A549 (cell line): ENCODE results near the gene KIAA0825. TPM values are rescaled to one million over a fixed set of nuclear protein-coding genes. Genes with fewer than 3 reads are reported as not detected.

Experiments used
- ATAC-seq, 2 experiments: fragments of 200-7000 bp in 1 of 2; fragments of >200 bp in 1 of 2; cut with Nextera tagmentation in 1 of 2; cut with Tn5 transposase in 1 of 2; 3 replicates each; pipeline versions ENCODE4 v1.8.0 to v1.9.1; 2018 to 2020; ENCODE audit warnings: mild to moderate bottlenecking in 1 of 2, moderate library complexity in 1 of 2
- CTCF ChIA-PET: fragments of 300-600 bp; sonication (Branson Sonifier 250); formaldehyde crosslinking; extraction: SDS; loops from one replicate; lab custom pipeline; 2021; ENCODE audit warnings: antibody characterized with exemption, inconsistent platforms; lab: Yijun Ruan, JAX
- POLR2A ChIA-PET: fragments of 350-600 bp; formaldehyde crosslinking; extraction: SDS; loops from one replicate; lab custom pipeline; 2021; ENCODE audit warnings: antibody characterized with exemption, inconsistent platforms; lab: Yijun Ruan, JAX
- DNase-seq, 2 experiments: peaks; one replicate each; pipeline versions ENCODE4 v3.0.0 to v3.0.0-alpha.2; 2011 to 2016; ENCODE audit warnings: low read depth in 1 of 2, low spot score in 1 of 2
- FAIRE-seq: peaks from 2 replicates; lab custom pipeline; 2011; peaks lifted over from hg19 to GRCh38; lab: Jason Lieb, UNC
- H3K27ac ChIP-seq, 2 experiments: fragments of >200 bp; sonication (Bioruptor Twin); formaldehyde crosslinking; 3 replicates each; pipeline ENCODE4 v1.5.1; 2016 to 2017
- H3K4me1 ChIP-seq: fragments of >200 bp; sonication (Bioruptor Twin); formaldehyde crosslinking; 3 replicates; pipeline ENCODE4 v1.6.1; 2016
- H3K4me2 ChIP-seq: fragments of >200 bp; sonication (Bioruptor Twin); formaldehyde crosslinking; 3 replicates; pipeline ENCODE4 v1.6.1; 2016
- H3K4me3 ChIP-seq: fragments of >200 bp; sonication (Bioruptor Twin); formaldehyde crosslinking; 3 replicates; pipeline ENCODE4 v1.5.1; 2016
- H3K9me3 ChIP-seq: fragments of >200 bp; sonication (Bioruptor Twin); formaldehyde crosslinking; 3 replicates; pipeline ENCODE4 v1.6.1; 2016
- BCL3 ChIP-seq: fragments of >200 bp; sonication (Bioruptor Twin); formaldehyde crosslinking; IDR thresholded peaks from 3 replicates; pipeline ENCODE4 v1.6.1; 2016
- CEBPB ChIP-seq, 2 experiments: fragments of >200 bp in 1 of 2; sonication (Bioruptor Twin) in 1 of 2; formaldehyde crosslinking in 1 of 2; IDR thresholded peaks; 2 replicates each; pipeline ENCODE4 v1.6.1; 2012 to 2016
- CHD2 ChIP-seq: fragments of 150-350 bp; IDR thresholded peaks from 2 replicates; pipeline ENCODE4 v1.6.1; 2014; ENCODE audit warnings: low read length; ENCODE audit not compliant: partially characterized antibody
- E2F6 ChIP-seq: IDR thresholded peaks from 2 replicates; pipeline ENCODE4 v1.6.1; 2012; ENCODE audit warnings: low read depth, borderline replicate concordance
- EHMT2 ChIP-seq: fragments of 200-600 bp; sonication (generic); IDR thresholded peaks from 2 replicates; pipeline ENCODE4 v1.6.1; 2016; ENCODE audit warnings: antibody characterized with exemption, low read depth, mild to moderate bottlenecking, moderate library complexity
- FOSB ChIP-seq: fragments of 250-450 bp; sonication (Bioruptor Pico); IDR thresholded peaks from 2 replicates; pipeline ENCODE4 v1.5.0; 2020; ENCODE audit warnings: mild to moderate bottlenecking, moderate library complexity
- FOSL2 ChIP-seq, 2 experiments: fragments of 450-650 bp in 1 of 2; fragments of >200 bp in 1 of 2; sonication (Bioruptor Twin) in 1 of 2; formaldehyde crosslinking; IDR thresholded peaks; 2 replicates each; pipeline versions ENCODE4 v1.5.0 to v1.6.1; 2016 to 2020; ENCODE audit warnings: mild to moderate bottlenecking in 1 of 2, moderate library complexity in 1 of 2
- GATA3 ChIP-seq: IDR thresholded peaks from 2 replicates; pipeline ENCODE4 v1.6.1; 2012; ENCODE audit warnings: borderline replicate concordance
- HOXB13 ChIP-seq: fragments of 250-450 bp; sonication (Bioruptor Pico); IDR thresholded peaks from 2 replicates; pipeline ENCODE4 v1.5.0; 2020; ENCODE audit warnings: low read depth, mild to moderate bottlenecking, moderate library complexity
- HOXB5 ChIP-seq: fragments of 250-450 bp; sonication (Bioruptor Pico); IDR thresholded peaks from 2 replicates; pipeline ENCODE4 v1.5.0; 2020; ENCODE audit warnings: mild to moderate bottlenecking, moderate library complexity
- JUNB ChIP-seq: fragments of >200 bp; sonication (Bioruptor Twin); formaldehyde crosslinking; IDR thresholded peaks from 2 replicates; pipeline ENCODE4 v1.6.1; 2016
- MAZ ChIP-seq: fragments of 150-350 bp; IDR thresholded peaks from 2 replicates; pipeline ENCODE4 v1.6.1; 2014; ENCODE audit warnings: antibody characterized with exemption, low read depth, low read length, borderline replicate concordance
- NFE2L2 ChIP-seq: fragments of 150-350 bp; conservative IDR thresholded peaks from 2 replicates; pipeline ENCODE4 v1.6.1; 2014; ENCODE audit warnings: low read length
- NPAS2 ChIP-seq: fragments of 250-450 bp; sonication (Bioruptor Pico); IDR thresholded peaks from 2 replicates; pipeline ENCODE4 v1.8.0; 2022; ENCODE audit warnings: mild to moderate bottlenecking, moderate library complexity, borderline replicate concordance
- PBX3 ChIP-seq: IDR thresholded peaks from 2 replicates; pipeline ENCODE4 v1.6.1; 2012
- PHF8 ChIP-seq: fragments of 200-600 bp; sonication (generic); IDR thresholded peaks from 2 replicates; pipeline ENCODE4 v1.6.1; 2016; ENCODE audit warnings: low read depth, mild to moderate bottlenecking, antibody characterized with exemption, moderate library complexity, borderline replicate concordance
- POLR2AphosphoS2 ChIP-seq: conservative IDR thresholded peaks from 2 replicates; pipeline ENCODE4 v1.6.1; 2012; ENCODE audit warnings: low read length, improper control_type of control experiment, inconsistent platforms
- RARB ChIP-seq: fragments of 250-450 bp; sonication (Bioruptor Pico); IDR thresholded peaks from 2 replicates; pipeline ENCODE4 v1.8.0; 2021; ENCODE audit warnings: mild to moderate bottlenecking, moderate library complexity
- SREBF2 ChIP-seq: fragments of 450-650 bp; IDR thresholded peaks from 2 replicates; pipeline ENCODE4 v1.6.1; 2014; ENCODE audit warnings: mild to moderate bottlenecking, moderate library complexity
- TP53 ChIP-seq: fragments of 250-450 bp; sonication (Bioruptor Pico); IDR thresholded peaks from 2 replicates; pipeline ENCODE4 v1.5.0; 2021; ENCODE audit warnings: mild to moderate bottlenecking, moderate library complexity
- USF2 ChIP-seq: fragments of 450-650 bp; IDR thresholded peaks from 2 replicates; pipeline ENCODE4 v1.6.1; 2014; ENCODE audit warnings: antibody characterized with exemption
- ZC3H11A ChIP-seq: fragments of 450-650 bp; IDR thresholded peaks from 2 replicates; pipeline ENCODE4 v1.6.1; 2014; ENCODE audit warnings: antibody characterized with exemption, mild to moderate bottlenecking
- ZFP36 ChIP-seq: fragments of 450-650 bp; IDR thresholded peaks from 2 replicates; pipeline ENCODE4 v1.6.1; 2014; ENCODE audit warnings: borderline replicate concordance; ENCODE audit not compliant: partially characterized antibody
- WGBS: methylation state at CpG from one replicate; pipeline ENCODE4 v1.1.6; 2017; ENCODE audit errors: missing lambda C conversion rate; 5-methylcytosine and 5-hydroxymethylcytosine counted together
- polyA plus RNA-seq, 4 experiments: library from polyadenylated mRNA; depleted of rRNA in 3 of 4; stranded (reverse); fragments of >200 nt; fragmentation: RNase III in 1 of 4; extraction: RNeasy Plus Mini Kit Qiagen cat#74134 plus additional on column Dnase treatment in 1 of 4; gene quantifications; 2 replicates in 3 of 4; 3 replicates in 1 of 4; pipeline ENCODE4 v1.2.3, GENCODE V29; 2011 to 2017
- TF ChIP-seq, protein P1 (sequence below): IDR thresholded peaks from 2 replicates; pipeline ENCODE4 v1.6.1; 2012
- TF ChIP-seq, protein P2 (sequence below): fragments of >200 bp; sonication (Bioruptor Twin); formaldehyde crosslinking; IDR thresholded peaks from 2 replicates; pipeline ENCODE4 v1.6.1; 2016

The KIAA0825 gene
- polyA plus RNA-seq, 2 of the 4 experiments (the other 2 are of a cell fraction), result 0.57 to 0.80 TPM

GRCh38 chr5:94254214-94254613, 364.2 kb downstream of the KIAA0825 start (continued):
- TF ChIP-seq RARB (CRISPR knock-in tag), result no peak
- TF ChIP-seq HOXB13 (CRISPR knock-in tag), result no peak
- TF ChIP-seq, all 56 proteins: peak for 0

DNA sequence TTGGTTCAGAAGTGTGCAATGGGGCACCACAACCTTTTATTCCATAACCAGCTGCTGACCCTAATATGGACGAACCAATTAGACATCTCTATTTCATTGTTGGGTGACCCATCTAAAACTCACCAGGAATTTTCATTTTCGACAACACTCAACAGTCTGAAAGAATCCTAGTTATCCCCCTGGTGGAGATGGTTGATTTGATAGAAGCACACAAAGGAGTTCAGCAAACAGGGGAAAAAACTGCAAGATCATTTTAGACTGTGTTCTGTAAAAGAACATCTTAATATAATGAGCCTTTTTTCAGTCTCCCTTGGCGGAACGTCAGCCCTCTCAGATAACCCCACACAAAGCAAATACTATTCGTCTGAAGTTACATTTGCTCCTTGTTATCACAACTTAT, 367.4 kb downstream of the KIAA0825 start:
- POLR2A ChIA-PET, result no interaction called here
- Histone ChIP-seq H3K9me3 (no peaks in the 10 kb centered on the region), H3K4me1 (no peaks in the 10 kb centered on the region), H3K4me2 (no peak overlapping the region)
- FAIRE-seq (no peak), DNase-seq (no peak)
- CTCF ChIA-PET, result no interaction called here
- TF ChIP-seq NFE2L2 (no peak), JUNB (no peak), HOXB5 (CRISPR knock-in tag) (no peak), CEBPB (IDR thresholded peaks at IDR 0.05) (no peak), USF2 (no peak), PHF8 (no peak), E2F6 (no peak), ZC3H11A (no peak), RARB (CRISPR knock-in tag) (no peak), SREBF2 (no peak), GATA3 (no peak), TP53 (CRISPR knock-in tag) (no peak), CHD2 (no peak), FOSL2 (IDR thresholded peaks at IDR 0.05) (no peak), FOSL2 (CRISPR knock-in tag; IDR thresholded peaks at IDR 0.05) (no peak), ZFP36 (no peak), PBX3 (no peak), POLR2AphosphoS2 (no peak), NPAS2 (CRISPR knock-in tag) (no peak), EHMT2 (no peak)
- TF ChIP-seq, protein P1, sequence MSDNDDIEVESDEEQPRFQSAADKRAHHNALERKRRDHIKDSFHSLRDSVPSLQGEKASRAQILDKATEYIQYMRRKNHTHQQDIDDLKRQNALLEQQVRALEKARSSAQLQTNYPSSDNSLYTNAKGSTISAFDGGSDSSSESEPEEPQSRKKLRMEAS, result no peak
- TF ChIP-seq, all 56 proteins: peak for 0
- no peak overlapping the region for H3K4me3 ChIP-seq
- no peak for ATAC-seq
- 58% methylated on average over 5 of the region's 5 CpGs for WGBS
- no peak overlapping the region for H3K27ac ChIP-seq

GRCh38 chr5:94249430-94249829, 369.0 kb downstream of the KIAA0825 start:
- Histone ChIP-seq H3K4me3 (no peak overlapping the region), H3K9me3 (no peaks in the 10 kb centered on the region), H3K4me1 (no peaks in the 10 kb centered on the region), H3K4me2 (no peak overlapping the region), H3K27ac (no peak overlapping the region)
- no peak for DNase-seq
- 35% methylated on average over 2 of the region's 2 CpGs for WGBS
- ChIA-PET POLR2A (no interaction called here), CTCF (no interaction called here)
- TF ChIP-seq TP53 (CRISPR knock-in tag) (no peak), FOSB (CRISPR knock-in tag) (no peak), HOXB13 (CRISPR knock-in tag) (no peak), FOSL2 (IDR thresholded peaks at IDR 0.05) (no peak), FOSL2 (CRISPR knock-in tag; IDR thresholded peaks at IDR 0.05) (no peak), BCL3 (no peak), EHMT2 (no peak), CEBPB (IDR thresholded peaks at IDR 0.05) (no peak), NPAS2 (CRISPR knock-in tag) (no peak), HOXB5 (CRISPR knock-in tag) (no peak), ZC3H11A (no peak), MAZ (no peak)
- TF ChIP-seq, protein P2, sequence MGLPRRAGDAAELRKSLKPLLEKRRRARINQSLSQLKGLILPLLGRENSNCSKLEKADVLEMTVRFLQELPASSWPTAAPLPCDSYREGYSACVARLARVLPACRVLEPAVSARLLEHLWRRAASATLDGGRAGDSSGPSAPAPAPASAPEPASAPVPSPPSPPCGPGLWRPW, result no peak
- FAIRE-seq, result no peak
- ATAC-seq, result no peak
